K562 (cell line): ENCODE data around the gene CEBPB. TPM values are rescaled to one million over a fixed set of nuclear protein-coding genes. Genes with fewer than 3 reads are reported as not detected.

Source experiments
- ARHGAP35 ChIP-seq: fragments of 450-650 bp; IDR thresholded peaks from 2 replicates; pipeline ENCODE4 v1.6.1; 2018; ENCODE audit not compliant: partially characterized antibody
- BRF1 ChIP-seq: IDR thresholded peaks from 3 replicates; pipeline ENCODE4 v1.6.1; 2011; ENCODE audit warnings: borderline replicate concordance, mild to moderate bottlenecking; ENCODE audit not compliant: insufficient read length; ENCODE audit errors: extremely low read depth
- ELF2 ChIP-seq: fragments of 250-450 bp; sonication (Bioruptor Pico); IDR thresholded peaks from 2 replicates; pipeline ENCODE4 v1.5.0; 2021; ENCODE audit warnings: mild to moderate bottlenecking
- FOXA1 ChIP-seq: fragments of 450-650 bp; IDR thresholded peaks from 2 replicates; pipeline ENCODE4 v1.6.1; 2016; ENCODE audit warnings: mild to moderate bottlenecking, borderline replicate concordance
- FOXK2 ChIP-seq, 2 experiments: fragments of 450-650 bp; IDR thresholded peaks in 1 of 2; conservative IDR thresholded peaks in 1 of 2; 2 replicates each; pipeline ENCODE4 v1.6.1; 2016; ENCODE audit warnings: low read depth in 2 of 2, mild to moderate bottlenecking in 1 of 2
- FOXP1 ChIP-seq: sonication (generic); formaldehyde crosslinking; IDR thresholded peaks from 2 replicates; pipeline ENCODE4 v1.8.0; 2022; ENCODE audit warnings: mild to moderate bottlenecking, missing genetic modification reagents
- GATA2 ChIP-seq: sonication (generic); formaldehyde crosslinking; IDR thresholded peaks from 2 replicates; pipeline ENCODE4 v1.4.0; 2020; ENCODE audit warnings: mild to moderate bottlenecking, missing genetic modification reagents
- KDM5B ChIP-seq: fragments of 200-600 bp; sonication (generic); IDR thresholded peaks from 2 replicates; pipeline ENCODE4 v1.6.1; 2012; ENCODE audit warnings: low read depth, mild to moderate bottlenecking, moderate library complexity, low read length, control low read depth, inconsistent platforms; ENCODE audit not compliant: insufficient replicate concordance
- PHTF2 ChIP-seq: fragments of 250-450 bp; sonication (Bioruptor Pico); IDR thresholded peaks from 2 replicates; pipeline ENCODE4 v1.5.0; 2021; ENCODE audit warnings: mild to moderate bottlenecking
- RFX7 ChIP-seq: fragments of 250-450 bp; sonication (Bioruptor Pico); IDR thresholded peaks from 2 replicates; pipeline ENCODE4 v1.5.1; 2021; ENCODE audit warnings: mild to moderate bottlenecking
- SIRT6 ChIP-seq: IDR thresholded peaks from one replicate; pipeline ENCODE4 v1.6.1; 2012; ENCODE audit warnings: low read depth, mild to moderate bottlenecking, control low read depth, inconsistent platforms, low read length, moderate library complexity
- SP2 ChIP-seq: IDR thresholded peaks from 2 replicates; pipeline ENCODE4 v1.6.1; 2011; ENCODE audit warnings: mild to moderate bottlenecking, low read depth, low read length, moderate library complexity; ENCODE audit not compliant: poor library complexity, severe bottlenecking; ENCODE audit errors: extremely low read depth
- STAT5B ChIP-seq: fragments of 250-450 bp; sonication (Bioruptor Pico); IDR thresholded peaks from 2 replicates; pipeline ENCODE4 v1.8.0; 2021; ENCODE audit warnings: mild to moderate bottlenecking, inconsistent platforms
- TAF9B ChIP-seq: fragments of 450-650 bp; IDR thresholded peaks from 2 replicates; pipeline ENCODE4 v1.6.1; 2018; ENCODE audit warnings: mild to moderate bottlenecking; ENCODE audit not compliant: partially characterized antibody
- TGIF2 ChIP-seq: sonication (generic); formaldehyde crosslinking; IDR thresholded peaks from 2 replicates; pipeline ENCODE4 v1.8.1; 2022; ENCODE audit warnings: mild to moderate bottlenecking, missing genetic modification reagents, moderate library complexity
- ZBTB40 ChIP-seq, 2 experiments: fragments of 450-650 bp in 1 of 2; sonication (generic) in 1 of 2; formaldehyde crosslinking in 1 of 2; IDR thresholded peaks; 2 replicates each; pipeline versions ENCODE4 v1.7.1 to v1.9.0; 2016 to 2022; ENCODE audit warnings: inconsistent platforms in 1 of 2, mild to moderate bottlenecking in 1 of 2, missing genetic modification reagents in 1 of 2
- ZBTB43 ChIP-seq: sonication (generic); formaldehyde crosslinking; IDR thresholded peaks from 2 replicates; pipeline ENCODE4 v1.8.0; 2023; ENCODE audit warnings: mild to moderate bottlenecking, missing genetic modification reagents
- ZNF217 ChIP-seq: sonication (generic); formaldehyde crosslinking; IDR thresholded peaks from 2 replicates; pipeline ENCODE4 v1.8.0; 2022; ENCODE audit warnings: mild to moderate bottlenecking, missing genetic modification reagents
- ZNF707 ChIP-seq: fragments of 250-450 bp; sonication (Bioruptor Pico); conservative IDR thresholded peaks from 2 replicates; pipeline ENCODE4 v1.8.0; 2022; ENCODE audit warnings: inconsistent platforms, mild to moderate bottlenecking, moderate library complexity
- polyA plus RNA-seq, 8 experiments: library from polyadenylated mRNA; depleted of rRNA in 4 of 8; stranded (reverse) in 5 of 8; unstranded in 3 of 8; fragments of >200 nt; fragmentation: Nextera tagmentation in 2 of 8; fragmentation: Illumina TruSeq in 1 of 8; extraction: Ambion mirVana in 2 of 8; extraction: Trizol in 1 of 8; gene quantifications; 2 replicates each; pipeline versions ENCODE4 v1.2.1 to v1.2.3, GENCODE V29; 2011 to 2014; ENCODE audit warnings: inconsistent platforms in 1 of 8, missing spikeins in 1 of 8
- total RNA-seq, 7 experiments: library from RNA; depleted of rRNA in 6 of 7; stranded (reverse); fragments of >200 nt in 6 of 7; fragmentation: Illumina TruSeq in 2 of 7; extraction: Trizol in 2 of 7; gene quantifications; 2 replicates each; pipeline versions ENCODE4 v1.2.1 to v1.2.3, GENCODE V29; 2011 to 2021; ENCODE audit warnings: low replicate concordance in 1 of 7

The CEBPB gene
- total and polyA plus RNA-seq, 9 of the 15 experiments (the other 6 are each of a cell fraction or from before 2014, with no cell fraction given) = 1.2 to 72.6 (median 7.8) TPM

GRCh38 chr20:50193836-50194421 is 3.3 kb downstream of the CEBPB start (continued):
- no peak for TF ChIP-seq FOXK2 (conservative IDR thresholded peaks at IDR 0.05 in 1 of 2, IDR thresholded peaks at IDR 0.05 in 1 of 2; ENCODE audit: low read depth in 2 of 2)
- no peak for TF ChIP-seq PHTF2 (CRISPR knock-in tag)
- TF ChIP-seq ARHGAP35 = no peak
- no peak for TF ChIP-seq BRF1
- TF ChIP-seq FOXA1 = no peak
- TF ChIP-seq RFX7 (CRISPR knock-in tag) = no peak
- TF ChIP-seq STAT5B (CRISPR knock-in tag) = no peak
- TF ChIP-seq ELF2 = no peak
- TF ChIP-seq ZNF217 = no peak
- no peak for TF ChIP-seq GATA2 (CRISPR knock-in tag)
- TF ChIP-seq TGIF2 (CRISPR knock-in tag) = 0 out of 2 replicates have a peak, but pooled peaks have one; percentile 28
- no peak for TF ChIP-seq TAF9B
- TF ChIP-seq KDM5B = peak; percentile 5
- no peak for TF ChIP-seq SP2
- TF ChIP-seq FOXP1 (CRISPR knock-in tag) = peak; percentile 21; the same call in 1 of the 2 replicates
- no peak for TF ChIP-seq SIRT6
- no peak for TF ChIP-seq ZNF707 (CRISPR knock-in tag)
- TF ChIP-seq ZBTB40 (IDR thresholded peaks at IDR 0.05) = no peak
- TF ChIP-seq ZBTB40 (CRISPR knock-in tag; IDR thresholded peaks at IDR 0.05) = no peak
- TF ChIP-seq ZBTB43 (CRISPR knock-in tag) = 0 out of 2 replicates have a peak, but pooled peaks have one; percentile 7
